GM18861 (cell line): ENCODE data around the gene COL5A2.

Source experiments
- ATAC-seq: cut with Tn5 transposase; IDR thresholded peaks from one replicate; pipeline ENCODE4 v1.9.1; 2021; ENCODE audit not compliant: unreplicated experiment

The COL5A2 gene

GRCh38 chr2:189109921-189110397 lies 69.6 kb downstream of the COL5A2 start:
- ATAC-seq, result peak; percentile 93

DNA sequence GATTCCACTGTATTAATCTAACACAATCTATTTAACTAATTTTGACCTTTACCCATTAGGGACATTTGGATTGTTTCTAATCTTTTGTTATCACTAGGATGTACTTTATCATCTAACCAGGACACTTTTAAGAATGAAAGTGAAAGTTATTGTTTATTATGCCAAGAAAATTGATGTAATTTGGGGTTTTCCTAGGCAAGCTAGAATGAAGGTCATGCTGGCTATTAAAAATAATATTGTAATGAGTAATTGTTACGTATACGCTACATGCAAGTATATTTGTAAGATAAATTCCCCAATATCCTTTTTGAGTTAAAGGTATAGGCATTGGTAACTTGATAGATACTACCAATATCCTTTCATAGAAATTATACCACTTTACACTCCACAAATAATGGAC lies 74.6 kb downstream of the COL5A2 start:
- ATAC-seq, result no peak

DNA sequence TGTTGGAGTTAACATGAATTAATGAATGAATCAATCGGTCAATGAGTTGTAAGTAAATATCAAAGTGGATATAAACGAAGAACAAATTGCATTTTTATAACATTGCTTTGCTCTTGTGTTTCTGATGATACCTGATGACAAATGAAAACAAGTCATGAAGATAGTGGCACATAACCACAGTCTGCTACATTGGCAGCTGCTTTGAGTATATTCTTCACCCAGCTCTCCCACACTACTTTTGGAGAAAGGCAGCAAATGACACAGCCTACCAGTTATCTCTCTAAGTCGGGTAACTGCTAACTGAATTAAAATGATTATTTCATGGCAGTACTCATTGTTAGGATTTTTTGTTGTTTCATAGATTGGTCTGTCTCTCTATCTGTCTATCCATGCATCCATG lies 76.8 kb downstream of the COL5A2 start:
- ATAC-seq, result no peak

DNA sequence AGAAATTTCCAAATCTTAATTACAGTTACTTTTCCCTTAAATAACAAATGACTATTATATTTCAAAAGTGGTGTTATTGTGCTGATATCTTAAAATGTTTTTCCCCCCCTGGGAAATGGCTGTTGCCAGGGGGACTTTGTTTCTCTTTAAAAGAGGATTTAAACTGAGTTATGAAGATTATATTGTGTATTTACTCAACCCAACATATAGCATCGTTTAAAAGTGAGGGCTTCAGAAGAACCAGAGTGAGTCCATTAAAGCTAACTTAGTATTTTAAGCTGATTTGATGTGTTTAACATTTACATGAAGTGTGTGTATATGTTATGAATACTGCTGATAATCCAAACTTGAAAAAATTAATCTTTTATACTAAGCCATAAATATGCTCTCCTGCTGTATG lies 81.6 kb downstream of the COL5A2 start:
- no peak for ATAC-seq

DNA sequence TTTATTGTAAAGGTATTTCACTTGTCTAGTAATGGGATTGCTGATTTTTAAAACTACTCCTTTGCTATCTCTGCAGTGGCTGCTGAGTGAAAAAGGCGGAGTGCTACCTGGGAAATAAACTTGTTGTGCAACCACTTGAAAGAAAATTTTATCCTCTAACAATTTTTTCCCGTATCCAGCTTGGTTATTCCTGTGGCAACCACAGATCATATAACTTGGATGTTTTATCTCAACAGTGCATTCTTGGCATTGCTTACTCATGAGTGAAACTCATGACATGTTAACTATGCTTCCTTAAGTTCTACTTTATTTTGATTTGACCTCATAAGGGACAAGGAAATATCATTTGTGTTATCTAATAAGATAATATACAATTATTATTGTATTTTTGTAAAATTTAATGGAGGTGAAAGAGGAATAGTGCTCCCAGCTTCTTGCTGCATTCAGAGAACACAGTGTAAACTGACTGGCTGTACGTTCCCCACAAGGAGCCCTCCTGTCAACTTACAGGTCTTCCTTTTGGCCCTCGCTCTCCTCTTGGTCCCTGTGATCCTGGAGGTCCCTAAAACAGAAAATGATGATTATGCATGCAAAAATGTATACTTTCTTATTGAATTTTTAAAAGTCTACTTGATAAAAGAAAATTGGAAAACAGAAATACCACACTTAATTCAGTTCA lies 82.7 kb downstream of the COL5A2 start:
- no peak for ATAC-seq

DNA sequence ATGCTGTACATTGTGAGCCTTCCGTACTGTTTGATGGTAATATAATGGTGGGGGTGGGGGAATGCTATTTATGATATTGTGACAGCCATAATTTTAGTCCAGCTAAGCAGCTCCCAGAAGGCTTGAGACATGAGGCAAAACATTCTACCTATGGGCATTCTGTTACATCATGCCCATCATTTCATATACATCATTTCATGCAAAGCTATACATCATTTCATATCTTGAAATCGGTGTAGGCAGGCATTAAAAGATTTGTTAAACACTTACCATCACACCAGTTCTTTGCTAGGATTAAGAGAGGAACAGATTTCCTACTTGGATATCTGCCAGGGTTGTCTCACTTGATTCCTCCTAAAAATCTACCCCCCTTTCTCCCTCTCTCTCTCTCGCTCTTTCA lies 84.5 kb downstream of the COL5A2 start:
- no peak for ATAC-seq

DNA sequence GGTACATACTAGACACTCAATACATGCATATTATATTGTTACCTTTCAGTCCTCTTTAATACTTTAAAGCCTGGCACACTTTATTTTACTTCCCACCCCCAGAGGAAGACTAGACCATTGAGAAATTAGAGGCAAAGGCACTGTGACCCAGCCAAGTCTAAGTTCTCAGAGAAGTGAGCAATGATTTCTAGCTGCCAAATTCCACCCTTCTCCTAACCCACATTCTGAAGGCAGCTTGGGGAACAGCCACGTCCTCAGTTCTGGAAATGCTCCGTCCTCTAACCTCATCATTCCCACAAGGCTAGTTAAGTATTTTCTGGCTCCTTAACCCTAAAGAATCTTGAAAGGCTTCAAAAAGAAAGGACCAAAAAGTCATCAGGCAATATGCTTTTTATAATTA lies 86.6 kb downstream of the COL5A2 start:
- no peak for ATAC-seq

GRCh38 chr2:189091253-189091652 lies 88.3 kb downstream of the COL5A2 start:
- ATAC-seq, result no peak

- no peak for ATAC-seq
Observed at GRCh38 chr2:189088591-189089205, 90.9 kb downstream of the COL5A2 start.

GRCh38 chr2:189086710-189087109 lies 92.9 kb downstream of the COL5A2 start:
- no peak for ATAC-seq

DNA sequence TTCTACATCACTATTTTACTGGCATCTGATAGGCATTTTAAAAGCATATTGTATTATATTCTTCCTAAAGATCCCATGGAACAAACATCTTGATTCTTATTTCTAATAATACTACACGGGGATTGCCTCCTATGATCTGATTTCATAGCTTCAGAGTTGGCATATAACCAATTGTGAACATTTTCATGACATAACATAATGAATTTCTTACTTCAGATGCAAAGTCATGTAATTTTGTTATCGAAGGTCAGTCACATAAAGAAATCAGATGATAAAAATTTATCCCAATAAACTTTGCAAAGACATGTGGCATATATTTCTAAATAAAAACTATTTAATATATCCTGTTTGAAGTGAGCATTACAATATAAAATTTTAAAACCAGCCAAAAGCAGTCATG lies 93.3 kb downstream of the COL5A2 start:
- no peak for ATAC-seq

DNA sequence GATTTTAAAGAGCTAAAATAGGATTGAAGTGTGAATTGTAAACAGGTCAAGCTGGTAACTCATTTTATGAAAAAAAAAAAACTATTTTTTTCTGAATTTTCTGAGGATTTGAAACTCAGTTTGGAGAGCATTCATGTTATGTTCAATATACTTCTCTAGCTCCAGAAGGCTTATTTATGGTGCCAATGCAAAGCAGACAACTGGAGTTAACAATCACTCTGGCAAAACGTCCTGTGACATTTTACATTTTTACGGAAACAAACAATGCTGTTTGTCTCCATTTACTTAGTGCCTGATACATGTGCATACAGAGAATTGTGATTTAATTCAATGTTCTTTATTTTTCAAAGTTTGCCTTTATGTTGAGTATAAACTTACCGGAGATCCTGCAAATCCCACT lies 96.0 kb downstream of the COL5A2 start:
- no peak for ATAC-seq

DNA sequence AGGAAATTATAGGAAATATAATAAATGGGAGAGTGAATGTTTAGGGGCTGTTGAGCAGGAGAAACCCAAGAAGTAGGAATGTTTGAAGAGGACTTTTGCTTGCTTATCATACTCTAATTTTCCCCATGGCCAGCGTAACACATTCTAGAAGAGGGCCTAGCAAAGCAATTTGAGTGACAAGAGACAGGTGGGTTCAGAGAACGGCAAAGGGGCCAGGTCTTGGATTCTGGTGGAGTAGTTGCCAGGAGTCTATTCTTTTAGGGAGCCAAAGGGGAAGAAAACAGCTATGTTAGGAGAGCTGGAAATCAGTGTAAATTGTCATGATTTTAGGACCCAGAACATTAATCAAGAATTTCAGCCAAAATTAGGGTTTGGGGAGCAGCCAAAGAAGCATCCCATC lies 96.5 kb downstream of the COL5A2 start:
- ATAC-seq, result no peak

DNA sequence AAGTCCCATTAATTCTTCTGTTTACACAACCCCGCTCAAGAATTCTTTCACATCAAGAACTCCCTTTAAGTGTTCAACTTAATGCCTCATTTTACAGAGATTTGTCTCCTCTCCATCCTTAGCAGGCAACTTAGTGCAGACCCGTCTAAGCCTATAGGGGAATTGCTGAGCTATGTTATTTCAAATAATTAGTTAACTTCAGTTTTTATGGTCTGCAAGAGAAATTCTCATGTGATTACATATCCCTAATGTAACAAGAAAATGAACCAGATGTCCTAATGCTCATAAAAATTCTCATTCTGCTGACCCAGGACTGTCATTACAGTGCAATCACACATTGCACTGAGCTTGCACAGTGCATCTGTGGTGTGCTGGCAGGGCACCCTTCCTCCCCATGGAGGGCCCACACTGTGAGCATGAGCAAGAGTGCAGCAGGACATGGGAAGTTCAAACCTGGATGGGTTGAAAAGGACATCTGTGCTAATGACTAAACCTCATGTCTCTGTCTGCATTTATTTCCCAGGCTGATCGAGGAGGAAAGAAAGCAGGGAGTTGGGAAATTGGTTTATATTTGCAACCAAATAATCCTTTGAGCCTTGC lies 97.1 kb downstream of the COL5A2 start:
- ATAC-seq, result no peak

DNA sequence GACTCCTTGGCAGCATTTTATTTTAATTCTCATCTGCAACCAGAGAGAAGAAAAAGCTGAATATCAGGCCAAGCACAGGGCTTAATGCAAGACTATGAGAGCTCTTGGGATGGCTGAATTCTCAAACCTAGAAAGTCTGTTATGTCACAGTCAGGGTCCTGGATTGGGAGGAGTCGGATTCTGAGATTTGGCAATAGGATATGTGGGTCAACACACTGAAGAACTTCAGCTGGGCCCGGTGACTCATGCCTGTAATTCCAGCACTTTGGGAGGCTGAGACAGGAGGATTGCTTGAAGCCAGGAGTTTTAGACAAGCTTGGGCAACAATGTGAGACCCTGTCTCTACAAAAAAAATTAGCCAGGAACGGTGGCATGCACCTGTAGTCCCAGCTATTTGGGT lies 103.0 kb downstream of the COL5A2 start:
- ATAC-seq, result no peak

DNA sequence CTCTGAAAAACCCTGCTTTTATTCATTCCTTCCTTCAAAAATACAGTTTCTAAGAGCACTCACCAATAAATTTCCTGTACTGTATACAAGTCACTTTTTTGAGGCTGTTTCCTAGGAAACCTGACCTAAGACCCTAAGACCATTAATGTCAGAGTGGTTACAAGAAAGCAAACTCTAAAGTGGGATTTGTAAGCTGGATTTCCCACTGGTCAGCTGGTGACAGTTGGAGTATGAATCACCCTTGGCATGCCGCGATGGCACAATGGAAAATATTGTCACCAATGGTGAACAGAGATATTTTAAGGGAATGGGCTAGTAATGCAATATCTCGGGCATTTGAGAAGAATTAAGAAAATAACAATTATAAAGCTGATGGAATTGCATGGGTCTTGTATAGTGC lies 103.4 kb downstream of the COL5A2 start:
- ATAC-seq, result no peak

DNA sequence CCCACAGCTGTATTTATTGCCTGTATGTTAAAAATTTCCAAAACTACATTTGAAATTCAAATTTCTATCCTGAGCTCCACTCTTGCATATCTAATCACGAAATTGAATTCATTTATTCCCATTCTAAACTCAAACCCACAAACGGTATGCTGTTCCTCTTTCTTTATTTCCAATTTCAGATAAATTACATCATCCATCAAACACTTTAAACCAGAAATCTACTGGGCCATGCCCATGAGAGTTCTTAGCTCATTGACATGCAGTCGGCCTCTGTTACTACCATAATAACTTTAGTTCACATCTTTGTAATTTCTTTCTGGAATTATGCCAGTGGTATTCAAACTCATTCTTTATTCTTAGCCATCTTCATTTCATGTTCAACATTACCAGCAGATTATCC lies 105.1 kb downstream of the COL5A2 start:
- ATAC-seq, result no peak

GRCh38 chr2:189072036-189072435 lies 107.5 kb downstream of the COL5A2 start:
- ATAC-seq, result no peak

DNA sequence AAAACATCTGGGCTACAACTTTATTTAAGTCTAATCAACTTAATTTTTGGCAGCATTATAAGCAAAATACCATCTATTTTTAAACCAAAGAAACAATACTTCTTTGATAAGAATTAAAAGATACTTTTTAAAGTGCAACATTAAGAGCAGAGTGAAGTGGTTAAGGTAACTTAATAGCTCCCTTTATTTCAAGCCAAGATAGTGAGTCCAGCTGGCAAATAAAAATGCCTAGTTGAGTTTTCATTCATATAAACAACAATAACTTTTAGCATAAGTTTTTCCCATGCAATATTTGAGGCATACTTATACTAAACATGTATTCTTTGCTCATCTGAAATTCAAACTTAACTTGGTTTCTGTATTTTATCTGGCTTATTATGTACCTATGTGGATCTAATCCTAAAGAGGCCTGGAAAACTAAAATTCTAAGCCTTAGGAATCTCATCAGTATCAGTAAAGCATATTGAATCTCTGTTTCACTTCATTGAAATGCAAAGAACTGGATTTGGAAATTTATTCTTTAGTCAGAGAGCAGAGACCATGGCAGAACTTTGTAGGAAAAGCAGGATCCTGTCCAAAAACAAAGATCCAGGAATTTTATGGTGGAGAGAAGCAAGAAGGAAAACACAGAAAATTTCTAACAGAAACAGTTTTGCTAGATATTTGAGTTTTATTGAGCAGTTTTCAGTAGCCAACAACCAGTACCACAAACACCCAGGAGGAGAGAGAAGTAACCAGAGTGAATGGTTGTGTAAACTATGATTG lies 109.5 kb downstream of the COL5A2 start:
- no peak for ATAC-seq

DNA sequence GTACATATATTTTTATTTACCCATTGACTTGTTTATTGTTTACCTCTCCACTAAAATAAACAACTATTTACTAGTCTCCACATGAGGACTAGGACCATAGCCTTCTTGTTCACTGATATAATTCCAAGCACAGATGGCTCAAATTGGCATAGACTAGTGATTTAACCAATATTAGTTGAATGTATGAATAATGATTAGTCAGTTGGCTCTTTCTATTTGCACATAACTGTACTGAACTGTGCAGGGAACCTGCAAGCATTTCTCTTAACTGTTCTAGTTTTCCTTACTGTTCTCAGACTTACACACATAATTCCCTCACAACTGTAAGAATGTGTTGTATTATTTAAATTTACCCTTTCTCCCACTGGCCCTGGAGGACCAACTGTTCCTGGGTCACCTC lies 113.5 kb downstream of the COL5A2 start:
- no peak for ATAC-seq

DNA sequence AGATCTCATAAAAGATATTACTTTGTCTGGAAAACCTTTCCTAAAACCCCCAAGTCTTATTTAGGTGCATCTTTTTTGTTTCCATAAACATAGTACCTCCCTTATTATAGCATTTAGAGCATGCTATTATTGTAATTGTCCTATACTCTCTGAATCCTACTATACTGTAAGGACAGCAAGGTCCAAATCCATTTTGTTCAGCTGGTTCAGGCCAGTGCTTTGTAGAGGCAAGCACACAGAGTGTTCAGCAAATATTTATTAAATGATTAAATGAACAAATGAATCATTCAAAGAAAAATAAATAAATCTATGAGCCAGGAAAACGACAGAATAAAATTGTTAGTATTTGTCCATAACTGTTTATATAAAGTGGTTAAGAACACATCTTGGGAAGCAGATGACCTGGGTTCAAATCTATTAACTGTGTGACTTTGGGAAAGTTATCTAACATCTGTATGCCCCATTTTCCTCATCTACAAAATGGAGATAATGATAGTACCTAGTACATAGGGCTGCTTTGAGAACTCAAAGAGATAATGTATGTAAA lies 119.4 kb downstream of the COL5A2 start:
- no peak for ATAC-seq

DNA sequence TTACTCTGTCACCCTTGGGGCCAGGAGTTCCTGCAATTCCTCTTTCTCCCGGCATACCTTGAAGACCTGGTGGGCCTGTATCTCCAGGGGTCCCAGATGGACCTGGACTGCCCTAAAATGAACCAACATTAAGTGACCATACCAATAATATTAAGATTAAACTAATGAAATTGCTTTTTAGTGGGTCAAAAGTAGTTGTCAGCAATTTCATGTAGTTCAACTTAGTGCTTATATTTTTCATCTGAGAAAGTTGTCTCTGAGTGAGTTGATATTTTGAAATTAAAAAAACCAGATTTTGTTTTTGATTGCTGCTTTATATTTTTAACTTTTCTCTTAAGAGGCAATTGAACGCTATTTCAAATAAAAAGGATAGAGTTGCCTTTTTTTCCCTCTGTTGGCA lies 122.2 kb downstream of the COL5A2 start:
- no peak for ATAC-seq
